HG03354 (cell line): ENCODE results near the gene CBX6.

Experiments
- ATAC-seq: cut with Tn5 transposase; IDR thresholded peaks from one replicate; pipeline ENCODE4 v1.9.1; 2021; ENCODE audit warnings: mild to moderate bottlenecking; ENCODE audit not compliant: unreplicated experiment, poor library complexity, severe bottlenecking

CBX6 gene

GRCh38 chr22:38843201-38843656 lies 28.8 kb downstream of the CBX6 start:
- ATAC-seq, result no peak

GRCh38 chr22:38842512-38843200 lies 29.4 kb downstream of the CBX6 start:
- ATAC-seq, result no peak

- ATAC-seq, result no peak
Observed at GRCh38 chr22:38841635-38842034, 30.4 kb downstream of the CBX6 start.

- no peak for ATAC-seq
Observed at GRCh38 chr22:38841211-38841610, 30.8 kb downstream of the CBX6 start.

GRCh38 chr22:38840129-38840528 lies 31.9 kb downstream of the CBX6 start:
- ATAC-seq, result no peak

GRCh38 chr22:38839686-38840085 lies 32.3 kb downstream of the CBX6 start:
- ATAC-seq, result no peak

- ATAC-seq, result no peak
Observed at GRCh38 chr22:38837414-38837928, 34.5 kb downstream of the CBX6 start.

- ATAC-seq, result no peak
Observed at GRCh38 chr22:38835888-38836301, 36.1 kb downstream of the CBX6 start.

GRCh38 chr22:38834991-38835390 lies 37.0 kb downstream of the CBX6 start:
- no peak for ATAC-seq

GRCh38 chr22:38834215-38834953 lies 37.6 kb downstream of the CBX6 start:
- no peak for ATAC-seq

GRCh38 chr22:38833061-38833460 lies 39.0 kb downstream of the CBX6 start:
- no peak for ATAC-seq

GRCh38 chr22:38832005-38832978 lies 39.7 kb downstream of the CBX6 start:
- ATAC-seq, result no peak

- ATAC-seq, result no peak
Observed at GRCh38 chr22:38831166-38831945, 40.7 kb downstream of the CBX6 start.

GRCh38 chr22:38830845-38831108 lies 41.2 kb downstream of the CBX6 start:
- ATAC-seq, result no peak

- no peak for ATAC-seq
Observed at GRCh38 chr22:38830026-38830844, 41.8 kb downstream of the CBX6 start.

GRCh38 chr22:38829485-38829884 lies 42.5 kb downstream of the CBX6 start:
- no peak for ATAC-seq

- ATAC-seq, result no peak
Observed at GRCh38 chr22:38828616-38829205, 43.3 kb downstream of the CBX6 start.

GRCh38 chr22:38828191-38828590 lies 43.8 kb downstream of the CBX6 start:
- no peak for ATAC-seq
